ENCODE measurements around the gene PTPA. TPM values are rescaled to one million over a fixed set of nuclear protein-coding genes. Genes with fewer than 3 reads are reported as not detected.

PTPA gene
- total and polyA plus RNA-seq, 2 donors (not counting 1 experiment from before 2014, with no cell fraction given): 35.0 to 73.9 TPM

- Histone ChIP-seq H3K79me2 (ENCODE audit: control insufficient read depth, insufficient read depth, low read length) (no peaks in the 10 kb centered on the region), H2AFZ (ENCODE audit: insufficient read depth, low read depth, low read length, poor library complexity, severe bottlenecking) (no peak overlapping the region), H3K4me2 (replicated peaks; ENCODE audit: low read depth, low read length, poor library complexity, severe bottlenecking) (no peak overlapping the region), H4K20me1 (ENCODE audit: control insufficient read depth, insufficient read depth, low read length, poor library complexity, severe bottlenecking) (no peaks in the 10 kb centered on the region), H3K4me1 (ENCODE audit: control insufficient read depth in 2 of 2, insufficient read depth in 2 of 2, low read length in 2 of 2) (peaks cover 16 to 25% of the 10 kb centered on the region in 2 donors), H3K27me3 (replicated peaks in 1 of 4; ENCODE audit: control extremely low read depth in 1 of 4, control insufficient read depth in 3 of 4, insufficient read depth in 4 of 4, low read length in 3 of 4) (peaks cover 0 to 22% (median 12%) of the 10 kb centered on the region in 4 experiments), H3K9me3 (ENCODE audit: control extremely low read depth in 1 of 3, control insufficient read depth in 2 of 3, insufficient read depth in 1 of 3, low read length in 2 of 3) (no peaks in the 10 kb centered on the region), H3K9ac (ENCODE audit: low read length) (no peak overlapping the region), H3K4me3 (ENCODE audit: control extremely low read depth in 1 of 5, extremely low read depth in 1 of 5, insufficient read depth in 1 of 5, low read depth in 2 of 5, low read length in 4 of 5) (no peak overlapping the region), H3K36me3 (replicated peaks in 1 of 2; ENCODE audit: control extremely low read depth in 1 of 2, control insufficient read depth in 1 of 2, extremely low read depth in 1 of 2, insufficient read depth in 2 of 2, low read length in 1 of 2) (no peaks in the 10 kb centered on the region), H3K27ac (ENCODE audit: low read length in 2 of 2) (no peak overlapping the region)
- Mint-ChIP-seq H3K4me1 (peaks cover 19% of the 10 kb centered on the region), H3K27me3 (peaks cover 19% of the 10 kb centered on the region), H3K27ac (no peak overlapping the region), H3K9me3 (ENCODE audit: insufficient read depth) (no peaks in the 10 kb centered on the region), H3K4me3 (no peak overlapping the region)
- intact Hi-C loops (cut with micrococcal nuclease): loop anchor here (10.0 kb wide), 1 partner anchor 215 kb away; no protein-coding TSS in a partner anchor
- DNase-seq: no peak
- ChIA-PET POLR2A (interaction anchor here (0.6 kb wide), 1 partner anchor 34 kb away, joined by 3 read pairs; no protein-coding TSS in a partner anchor), CTCF (interaction anchor here (1.2 to 22.0 kb wide), 5 partner anchors 13 to 454 kb away, joined by 3 to 382 read pairs (median 4); no protein-coding TSS in a partner anchor)
- 34% methylated on average over 6 of the region's 6 CpGs for WGBS (ENCODE audit: insufficient coverage)
- no peak for ATAC-seq (ENCODE audit: low read depth)
- TF ChIP-seq CTCF (IDR thresholded peaks at IDR 0.05) (no peak), EZH2 (IDR thresholded peaks at IDR 0.05; ENCODE audit: borderline replicate concordance, insufficient read depth, low read depth, low read length, poor library complexity, severe bottlenecking) (no peak)
Measured at GRCh38 chr9:129170229-129170628, 59.0 kb downstream of the PTPA start.

- TF ChIP-seq CTCF (IDR thresholded peaks at IDR 0.05): no peak
- TF ChIP-seq EZH2 (IDR thresholded peaks at IDR 0.05; ENCODE audit: borderline replicate concordance, insufficient read depth, low read depth, low read length, poor library complexity, severe bottlenecking): no peak
- Histone ChIP-seq H3K36me3 (replicated peaks in 1 of 2; ENCODE audit: control extremely low read depth in 1 of 2, control insufficient read depth in 1 of 2, extremely low read depth in 1 of 2, insufficient read depth in 2 of 2, low read length in 1 of 2) (no peaks in the 10 kb centered on the region), H3K9me3 (ENCODE audit: control extremely low read depth in 1 of 3, control insufficient read depth in 2 of 3, insufficient read depth in 1 of 3, low read length in 2 of 3) (no peaks in the 10 kb centered on the region), H3K4me3 (ENCODE audit: control extremely low read depth in 1 of 5, extremely low read depth in 1 of 5, insufficient read depth in 1 of 5, low read depth in 2 of 5, low read length in 4 of 5) (no peak overlapping the region), H4K20me1 (ENCODE audit: control insufficient read depth, insufficient read depth, low read length, poor library complexity, severe bottlenecking) (no peaks in the 10 kb centered on the region), H3K27ac (ENCODE audit: low read length in 2 of 2) (no peak overlapping the region), H3K4me1 (ENCODE audit: control insufficient read depth in 2 of 2, insufficient read depth in 2 of 2, low read length in 2 of 2) (peaks cover 19 to 35% of the 10 kb centered on the region in 2 donors), H3K4me2 (replicated peaks; ENCODE audit: low read depth, low read length, poor library complexity, severe bottlenecking) (no peak overlapping the region), H2AFZ (ENCODE audit: insufficient read depth, low read depth, low read length, poor library complexity, severe bottlenecking) (no peak overlapping the region), H3K27me3 (replicated peaks in 1 of 4; ENCODE audit: control extremely low read depth in 1 of 4, control insufficient read depth in 3 of 4, insufficient read depth in 4 of 4, low read length in 3 of 4) (peaks cover 0 to 22% (median 12%) of the 10 kb centered on the region in 4 experiments), H3K9ac (ENCODE audit: low read length) (no peak overlapping the region), H3K79me2 (ENCODE audit: control insufficient read depth, insufficient read depth, low read length) (no peaks in the 10 kb centered on the region)
- POLR2A ChIA-PET: no interaction called here
- no peak overlapping the region for H3K27ac Mint-ChIP-seq
- no peak for ATAC-seq (ENCODE audit: low read depth)
- WGBS (ENCODE audit: insufficient coverage): 76% methylated on average over 5 of the region's 7 CpGs
- H3K27me3 Mint-ChIP-seq: peaks cover 19% of the 10 kb centered on the region
- CTCF ChIA-PET: interaction anchor here (0.7 to 22.0 kb wide), 14 partner anchors 10 to 468 kb away, joined by 3 to 382 read pairs (median 4); partner anchors contain the start of gene NTMT1
- no peak for DNase-seq
- no peaks in the 10 kb centered on the region for H3K9me3 Mint-ChIP-seq (ENCODE audit: insufficient read depth)
- peaks cover 26% of the 10 kb centered on the region for H3K4me1 Mint-ChIP-seq
- no peak overlapping the region for H3K4me3 Mint-ChIP-seq
- intact Hi-C loops (cut with micrococcal nuclease): loop anchor here (10.0 kb wide), 1 partner anchor 213 kb away; no protein-coding TSS in a partner anchor
Measured at GRCh38 chr9:129171993-129172751, 61.0 kb downstream of the PTPA start.
